ENCODE measurements around the gene CLIP1. TPM values are rescaled to one million over a fixed set of nuclear protein-coding genes. Genes with fewer than 3 reads are reported as not detected.
"Not testable (repeated sequence)": the region's sequence is repeated elsewhere in the genome, so short reads cannot be mapped to it uniquely, and the experiment has no call there.

CLIP1 gene
- polyA plus RNA-seq, 3 donors: 6.7 to 50.9 (median 12.9) TPM

DNA sequence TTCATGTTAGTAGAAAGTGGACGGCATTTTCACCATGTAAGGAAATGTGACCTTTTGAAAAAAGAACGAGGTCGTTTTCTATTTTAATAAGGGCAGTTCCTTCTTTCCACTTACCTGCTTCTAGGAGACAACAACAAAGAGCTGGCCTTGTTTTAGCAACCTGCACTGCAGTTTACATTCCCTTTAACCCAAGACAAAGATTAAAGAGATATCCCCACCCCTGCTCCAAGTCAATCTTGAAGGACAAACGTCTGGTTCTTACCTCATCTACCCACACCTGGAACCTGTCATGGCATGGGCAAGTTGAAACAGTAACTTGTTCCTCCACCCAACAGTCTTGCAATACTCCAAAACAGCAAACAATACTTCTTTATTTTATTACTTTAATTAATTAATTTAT is 45.5 kb upstream of the CLIP1 start:
- H3K4me1 Mint-ChIP-seq: peaks cover 11% of the 10 kb centered on the region
- H3K36me3 Mint-ChIP-seq: peaks cover under 1 to 2% of the 10 kb centered on the region in 2 donors
- Histone ChIP-seq H3K9me3 (replicated peaks in 1 of 2; ENCODE audit: control insufficient read depth in 1 of 2, insufficient read depth in 1 of 2, low read length in 2 of 2) (no peaks in the 10 kb centered on the region), H4K20me1 (ENCODE audit: insufficient read depth, low read length) (no peaks in the 10 kb centered on the region), H3K9ac (ENCODE audit: insufficient read depth, low read length, poor library complexity, severe bottlenecking) (no peak overlapping the region), H3K79me2 (ENCODE audit: insufficient read depth, low read length) (no peaks in the 10 kb centered on the region), H3K27me3 (ENCODE audit: control insufficient read depth in 2 of 2, insufficient read depth in 2 of 2, low read length in 2 of 2) (no peaks in the 10 kb centered on the region), H3K4me2 (replicated peaks; ENCODE audit: extremely low read depth, low read length, poor library complexity, severe bottlenecking) (no peak overlapping the region), H3K36me3 (replicated peaks in 1 of 2; ENCODE audit: control insufficient read depth in 1 of 2, insufficient read depth in 2 of 2, low read length in 2 of 2) (peaks cover 2 to 7% of the 10 kb centered on the region in 2 donors), H3K4me3 (replicated peaks in 1 of 3; ENCODE audit: low read depth in 2 of 3, low read length in 3 of 3) (no peak overlapping the region), H2AFZ (ENCODE audit: insufficient read depth, low read depth, low read length, poor library complexity, severe bottlenecking) (no peak overlapping the region), H3K27ac (ENCODE audit: low read depth in 1 of 2, low read length in 2 of 2) (no peak overlapping the region), H3K4me1 (ENCODE audit: control insufficient read depth in 1 of 2, insufficient read depth in 2 of 2, low read length in 2 of 2) (peaks cover 5 to 8% of the 10 kb centered on the region in 2 donors)
- 90% methylated on average over 2 of the region's 4 CpGs for whole genome bisulfite sequencing (ENCODE audit: insufficient coverage)
- H3K9me3 Mint-ChIP-seq: peaks cover 0 to 1% (median 0%) of the 10 kb centered on the region in 7 donors
- TF ChIP-seq, protein P1, sequence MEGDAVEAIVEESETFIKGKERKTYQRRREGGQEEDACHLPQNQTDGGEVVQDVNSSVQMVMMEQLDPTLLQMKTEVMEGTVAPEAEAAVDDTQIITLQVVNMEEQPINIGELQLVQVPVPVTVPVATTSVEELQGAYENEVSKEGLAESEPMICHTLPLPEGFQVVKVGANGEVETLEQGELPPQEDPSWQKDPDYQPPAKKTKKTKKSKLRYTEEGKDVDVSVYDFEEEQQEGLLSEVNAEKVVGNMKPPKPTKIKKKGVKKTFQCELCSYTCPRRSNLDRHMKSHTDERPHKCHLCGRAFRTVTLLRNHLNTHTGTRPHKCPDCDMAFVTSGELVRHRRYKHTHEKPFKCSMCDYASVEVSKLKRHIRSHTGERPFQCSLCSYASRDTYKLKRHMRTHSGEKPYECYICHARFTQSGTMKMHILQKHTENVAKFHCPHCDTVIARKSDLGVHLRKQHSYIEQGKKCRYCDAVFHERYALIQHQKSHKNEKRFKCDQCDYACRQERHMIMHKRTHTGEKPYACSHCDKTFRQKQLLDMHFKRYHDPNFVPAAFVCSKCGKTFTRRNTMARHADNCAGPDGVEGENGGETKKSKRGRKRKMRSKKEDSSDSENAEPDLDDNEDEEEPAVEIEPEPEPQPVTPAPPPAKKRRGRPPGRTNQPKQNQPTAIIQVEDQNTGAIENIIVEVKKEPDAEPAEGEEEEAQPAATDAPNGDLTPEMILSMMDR (IDR thresholded peaks at IDR 0.05): no peak
- no peak for DNase-seq
- no peak overlapping the region for H3K4me3 Mint-ChIP-seq
- H3K27ac Mint-ChIP-seq: no peak overlapping the region
- H3K27me3 Mint-ChIP-seq (ENCODE audit: low read depth in 3 of 3): peaks cover 0 to 3% (median 0%) of the 10 kb centered on the region in 3 donors
- intact Hi-C loops (cut with micrococcal nuclease): no loop called here

DNA sequence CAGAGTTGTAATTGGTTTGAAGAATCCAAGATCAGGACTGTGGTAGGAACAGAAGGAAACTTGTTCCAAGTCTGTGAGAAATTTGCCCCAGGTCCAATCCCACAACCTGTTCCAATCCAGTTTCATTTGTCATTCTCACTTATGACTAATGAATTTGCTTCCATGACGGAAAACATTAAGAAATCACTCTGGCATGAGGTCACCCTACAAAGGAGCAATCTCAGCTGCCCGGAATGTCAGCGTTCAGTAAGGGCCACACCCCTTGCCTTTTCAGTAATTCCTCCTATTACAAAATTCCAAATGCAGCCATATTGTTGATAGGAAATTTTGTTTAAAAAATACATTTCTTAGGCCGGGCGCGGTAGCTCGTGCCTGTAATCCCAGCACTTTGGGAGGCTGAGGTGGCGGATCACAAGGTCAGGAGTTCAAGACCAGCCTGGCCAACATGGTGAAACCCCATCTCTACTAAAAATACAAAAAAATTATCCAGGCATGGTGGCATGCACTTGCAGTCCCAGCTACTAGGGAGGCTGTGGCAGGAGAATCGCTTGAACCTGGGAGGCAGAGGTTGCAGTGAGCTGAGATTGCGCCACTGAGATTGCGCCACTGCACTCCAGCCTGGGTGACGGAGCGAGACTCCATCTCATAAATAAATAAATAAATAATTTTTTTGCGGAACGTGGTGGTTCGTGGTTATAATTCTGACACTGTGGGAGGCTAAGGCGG is 42.0 kb upstream of the CLIP1 start:
- H4K20me1 ChIP-seq (ENCODE audit: insufficient read depth, low read length); H3K4me1 Mint-ChIP-seq; H3K36me3 ChIP-seq (replicated peaks in 1 of 2; ENCODE audit: control insufficient read depth in 1 of 2, insufficient read depth in 2 of 2, low read length in 2 of 2); H3K9me3 ChIP-seq (replicated peaks in 1 of 2; ENCODE audit: control insufficient read depth in 1 of 2, insufficient read depth in 1 of 2, low read length in 2 of 2); H3K27me3 Mint-ChIP-seq (ENCODE audit: low read depth in 3 of 3); H3K27me3 ChIP-seq (ENCODE audit: control insufficient read depth in 2 of 2, insufficient read depth in 2 of 2, low read length in 2 of 2); H3K9me3 Mint-ChIP-seq; H3K36me3 Mint-ChIP-seq; H3K4me3 ChIP-seq (replicated peaks in 1 of 3; ENCODE audit: low read depth in 2 of 3, low read length in 3 of 3); H3K79me2 ChIP-seq (ENCODE audit: insufficient read depth, low read length); H3K9ac ChIP-seq (ENCODE audit: insufficient read depth, low read length, poor library complexity, severe bottlenecking); H2AFZ ChIP-seq (ENCODE audit: insufficient read depth, low read depth, low read length, poor library complexity, severe bottlenecking); H3K4me1 ChIP-seq (ENCODE audit: control insufficient read depth in 1 of 2, insufficient read depth in 2 of 2, low read length in 2 of 2): not testable (repeated sequence)
- Histone ChIP-seq H3K27ac (ENCODE audit: low read depth in 1 of 2, low read length in 2 of 2) (peak overlapping the region; percentile 24 to 25), H3K4me2 (replicated peaks; ENCODE audit: extremely low read depth, low read length, poor library complexity, severe bottlenecking) (peak overlapping the region; percentile 28)
- Mint-ChIP-seq H3K27ac (peak overlapping the region; percentile 77 to 92 (median 87)), H3K4me3 (peak overlapping the region; percentile 42 to 62)
- WGBS (ENCODE audit: insufficient coverage): no CpG with 5 or more reads among the region's 17 CpGs
- intact Hi-C loops (cut with micrococcal nuclease): loop anchor here in 1 of 2 donors (5.0 kb wide), 1 partner anchor 42 kb away; the partner anchor contains the start of gene CLIP1
- peak; percentile 76 to 89 (median 80) for DNase-seq
